ENCODE results near the gene DYNC1H1.
"Not testable (repeated sequence)": the region's sequence is repeated elsewhere in the genome, so short reads cannot be mapped to it uniquely, and the experiment has no call there.

DYNC1H1 gene

GRCh38 chr14:101963656-101964296 is 597 bp upstream of the DYNC1H1 start:
- DNase-seq (ENCODE audit: low read depth in 2 of 2): no peak

GRCh38 chr14:101965181-101965544 is 790 bp downstream of the DYNC1H1 start:
- DNase-seq (ENCODE audit: low read depth in 2 of 2): peak; percentile 32 to 47

GRCh38 chr14:101965770-101966722 is 1.7 kb downstream of the DYNC1H1 start:
- no peak for DNase-seq (ENCODE audit: low read depth in 2 of 2)

- DNase-seq (ENCODE audit: low read depth in 2 of 2): no peak
Measured at GRCh38 chr14:101966742-101967141, 2.4 kb downstream of the DYNC1H1 start.

- no peak for DNase-seq (ENCODE audit: low read depth in 2 of 2)
Measured at GRCh38 chr14:101968186-101968585, 3.8 kb downstream of the DYNC1H1 start.

- no peak for DNase-seq (ENCODE audit: low read depth in 2 of 2)
Measured at GRCh38 chr14:101969481-101969880, 5.1 kb downstream of the DYNC1H1 start.

- DNase-seq (ENCODE audit: low read depth in 2 of 2): no peak
Measured at GRCh38 chr14:101970830-101971400, 6.5 kb downstream of the DYNC1H1 start.

GRCh38 chr14:101971458-101971857 is 7.1 kb downstream of the DYNC1H1 start:
- not testable (repeated sequence) for DNase-seq (ENCODE audit: low read depth in 2 of 2)

GRCh38 chr14:101972126-101972866 is 7.9 kb downstream of the DYNC1H1 start:
- DNase-seq (ENCODE audit: low read depth in 2 of 2): no peak

GRCh38 chr14:101973356-101973755 is 9.0 kb downstream of the DYNC1H1 start:
- no peak for DNase-seq (ENCODE audit: low read depth in 2 of 2)

- DNase-seq (ENCODE audit: low read depth in 2 of 2): no peak
Measured at GRCh38 chr14:101975231-101975630, 10.9 kb downstream of the DYNC1H1 start.

- DNase-seq (ENCODE audit: low read depth in 2 of 2): no peak
Measured at GRCh38 chr14:101977311-101978071, 13.1 kb downstream of the DYNC1H1 start.

- no peak for DNase-seq (ENCODE audit: low read depth in 2 of 2)
Measured at GRCh38 chr14:101979666-101980065, 15.3 kb downstream of the DYNC1H1 start.

GRCh38 chr14:101980251-101980650 is 15.9 kb downstream of the DYNC1H1 start:
- DNase-seq (ENCODE audit: low read depth in 2 of 2): no peak

GRCh38 chr14:101980700-101981099 is 16.3 kb downstream of the DYNC1H1 start:
- no peak for DNase-seq (ENCODE audit: low read depth in 2 of 2)

- no peak for DNase-seq (ENCODE audit: low read depth in 2 of 2)
Measured at GRCh38 chr14:101982621-101983020, 18.2 kb downstream of the DYNC1H1 start.

- DNase-seq (ENCODE audit: low read depth in 2 of 2): not testable (repeated sequence)
Measured at GRCh38 chr14:101984831-101985230, 20.5 kb downstream of the DYNC1H1 start.

GRCh38 chr14:101985957-101986356 is 21.6 kb downstream of the DYNC1H1 start:
- DNase-seq (ENCODE audit: low read depth in 2 of 2): no peak

GRCh38 chr14:101986953-101987352 is 22.6 kb downstream of the DYNC1H1 start:
- DNase-seq (ENCODE audit: low read depth in 2 of 2): no peak

GRCh38 chr14:101988377-101988776 is 24.0 kb downstream of the DYNC1H1 start:
- DNase-seq (ENCODE audit: low read depth in 2 of 2): no peak

- no peak for DNase-seq (ENCODE audit: low read depth in 2 of 2)
Measured at GRCh38 chr14:101991352-101991751, 27.0 kb downstream of the DYNC1H1 start.
